Stimulated activated CD8-positive, alpha-beta memory T cell treated with anti-CD3 and anti-CD28 coated beads, Interleukin-12 subunit alpha, Interleukin-12 subunit beta, amount 100 ng/mL, for 1 hour (primary cell): ENCODE results near the gene PPP1R11.
"Not testable (repeated sequence)": the region's sequence is repeated elsewhere in the genome, so short reads cannot be mapped to it uniquely, and the experiment has no call there.

Experiments used
- DNase-seq: peaks from one replicate; pipeline ENCODE4 v3.0.0-alpha.2; 2020; ENCODE audit warnings: low read depth

The PPP1R11 gene

DNA sequence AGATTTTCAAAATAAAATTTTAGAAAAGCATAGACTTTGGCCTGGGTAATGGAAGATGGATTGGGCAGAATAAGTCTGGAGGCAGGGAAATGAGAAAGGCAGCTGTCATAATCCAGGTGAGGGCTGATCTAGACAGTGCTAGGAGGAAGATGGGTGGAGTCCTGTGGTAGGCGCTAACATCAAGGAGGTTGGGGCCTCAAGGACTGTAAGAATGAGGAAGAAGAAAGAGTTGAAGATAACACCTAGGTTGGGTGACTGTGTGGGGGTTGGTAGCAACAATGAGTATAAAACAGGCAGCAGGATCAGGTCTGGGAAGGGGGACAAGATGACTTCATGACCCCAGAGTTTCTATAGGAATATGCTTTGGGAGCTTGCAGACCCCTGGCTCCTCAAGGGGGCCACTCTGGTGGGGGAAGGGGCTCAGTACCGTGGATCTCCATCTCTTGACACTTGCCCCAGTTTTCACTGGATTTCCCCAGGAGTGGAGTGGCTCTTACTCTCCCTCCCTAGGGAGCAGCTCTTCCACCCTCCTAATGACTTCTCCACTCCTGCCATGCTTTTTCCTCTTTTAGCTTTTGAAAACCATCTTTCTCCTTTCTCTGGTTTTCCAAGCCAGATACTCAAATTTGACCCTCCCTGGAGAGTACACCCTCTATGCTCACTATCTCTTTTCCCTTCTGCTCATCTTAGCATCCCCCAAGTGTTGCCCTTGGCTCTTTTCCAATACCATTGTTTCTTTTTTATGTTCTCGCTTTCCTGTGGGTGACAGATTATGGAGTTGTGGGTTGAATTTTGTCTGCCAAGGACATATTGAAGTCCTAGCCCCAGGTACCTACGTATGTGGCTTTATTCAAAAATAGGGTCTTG, 31.1 kb downstream of the PPP1R11 start:
- no peak for DNase-seq

GRCh38 chr6:30100154-30100553, 33.2 kb downstream of the PPP1R11 start:
- DNase-seq = no peak

DNA sequence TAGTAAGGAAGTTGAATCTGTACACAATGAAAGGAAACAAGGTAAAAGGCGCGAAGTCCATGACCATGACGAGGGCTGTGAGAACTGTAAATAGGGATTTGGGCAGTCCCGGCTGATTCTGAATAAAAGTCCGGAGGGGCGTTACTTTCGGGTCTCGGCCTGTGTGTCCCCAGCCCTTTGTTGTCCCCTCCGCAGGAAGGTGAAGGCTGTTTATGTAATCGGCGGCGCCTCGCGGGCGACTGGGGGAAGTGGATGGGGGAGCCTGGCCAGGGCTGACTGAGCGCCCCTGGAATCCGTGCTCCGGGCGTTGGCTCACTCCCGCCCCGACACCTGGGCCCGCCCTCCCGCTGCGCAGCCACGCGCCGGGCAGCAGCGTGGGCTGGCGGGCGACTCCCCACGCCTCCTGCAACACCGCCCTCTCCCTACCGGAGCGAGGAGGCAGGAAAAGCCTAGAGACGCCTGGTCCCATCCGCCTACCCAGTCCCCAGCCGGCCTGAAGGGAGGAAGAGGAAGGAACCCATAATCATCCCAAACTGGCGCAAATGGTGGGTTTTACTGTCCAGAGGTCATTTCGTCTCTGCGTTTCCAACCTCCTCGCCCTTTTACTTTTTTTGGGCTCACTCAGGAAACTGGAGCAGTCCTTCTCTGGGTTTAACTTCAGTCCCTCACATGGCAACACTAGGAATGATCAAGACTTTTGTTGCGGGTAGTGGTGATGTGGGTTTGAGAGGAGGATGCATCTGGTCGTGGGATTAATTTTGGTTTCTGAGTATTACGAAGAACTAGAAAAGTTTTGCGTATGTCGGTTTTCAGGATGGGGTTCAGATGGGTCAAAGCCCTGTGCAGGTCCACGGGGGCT, 33.8 kb downstream of the PPP1R11 start:
- DNase-seq = no peak

DNA sequence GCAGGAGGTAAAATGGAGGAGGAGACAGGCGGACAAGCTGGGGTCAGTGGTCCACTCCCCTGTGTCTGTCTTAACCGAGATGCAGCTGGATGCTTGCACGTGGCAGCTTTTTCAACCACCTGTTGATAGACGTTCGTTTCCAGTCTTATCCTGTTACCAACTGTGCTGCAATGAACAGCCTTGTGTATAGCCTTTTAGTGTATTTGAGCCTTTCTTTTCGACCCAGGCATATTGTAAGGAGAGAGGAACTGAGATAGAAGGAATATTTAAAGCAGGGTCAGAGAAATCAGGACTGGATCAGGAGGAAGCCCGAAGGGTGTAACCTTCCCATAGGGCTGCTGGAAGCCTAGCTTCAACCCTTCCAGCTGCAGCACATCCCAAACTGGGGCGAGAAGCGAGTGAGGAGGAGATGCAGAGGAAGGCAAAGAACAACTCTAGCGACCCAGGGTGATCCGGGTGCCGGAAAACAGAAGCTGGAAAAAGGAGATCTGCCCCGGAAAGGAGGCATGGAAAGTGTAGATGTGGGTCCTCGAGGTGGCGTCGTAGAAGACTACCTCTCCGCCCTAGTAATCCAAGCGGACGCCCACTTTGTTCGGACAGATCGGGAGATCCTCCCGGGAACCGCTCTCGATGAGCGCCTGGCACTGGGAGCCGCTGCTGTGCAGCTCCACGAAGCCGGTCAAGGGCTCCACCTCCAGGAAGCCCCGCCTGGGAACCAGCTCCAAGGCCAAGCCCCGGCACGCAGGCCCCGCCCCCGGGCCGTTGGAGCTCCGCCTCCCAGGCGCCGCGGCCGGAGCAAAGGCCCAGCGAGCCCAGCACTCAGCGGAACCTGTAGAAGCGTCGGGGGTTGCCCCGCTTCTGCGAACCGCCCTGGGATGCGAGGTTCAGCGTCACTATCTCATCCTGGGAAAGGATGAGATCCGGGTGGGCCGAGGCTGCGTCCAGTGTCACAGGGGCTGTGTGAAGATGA, 34.7 kb downstream of the PPP1R11 start:
- peak; percentile 37 for DNase-seq

- DNase-seq = no peak
These were observed 35.5 kb downstream of the PPP1R11 start for GRCh38 chr6:30102414-30102969.

GRCh38 chr6:30102970-30103871, 36.2 kb downstream of the PPP1R11 start:
- peak; percentile 73 for DNase-seq

GRCh38 chr6:30103872-30104179, 36.8 kb downstream of the PPP1R11 start:
- DNase-seq = no peak

DNA sequence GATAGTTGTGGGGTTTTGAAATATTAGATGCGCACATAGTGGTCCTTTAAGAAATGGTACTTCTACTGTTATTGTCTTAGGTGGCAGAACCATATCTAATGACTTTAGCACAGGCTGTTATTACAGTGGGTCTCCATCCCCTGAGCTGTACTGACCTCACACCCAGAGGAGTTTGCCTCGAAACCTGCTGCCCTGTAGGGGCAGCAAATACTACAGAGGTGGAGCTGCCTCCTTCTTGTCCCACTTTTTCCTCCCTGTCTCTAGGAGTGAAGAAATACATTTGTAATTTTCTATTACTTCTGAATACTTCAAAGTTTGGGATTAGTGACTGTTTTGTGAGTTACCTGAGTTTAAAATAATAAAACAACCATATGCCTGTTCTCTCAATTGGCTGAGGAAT, 37.7 kb downstream of the PPP1R11 start:
- DNase-seq = no peak

- DNase-seq = no peak
These were observed 44.4 kb downstream of the PPP1R11 start for GRCh38 chr6:30111266-30111856.

DNA sequence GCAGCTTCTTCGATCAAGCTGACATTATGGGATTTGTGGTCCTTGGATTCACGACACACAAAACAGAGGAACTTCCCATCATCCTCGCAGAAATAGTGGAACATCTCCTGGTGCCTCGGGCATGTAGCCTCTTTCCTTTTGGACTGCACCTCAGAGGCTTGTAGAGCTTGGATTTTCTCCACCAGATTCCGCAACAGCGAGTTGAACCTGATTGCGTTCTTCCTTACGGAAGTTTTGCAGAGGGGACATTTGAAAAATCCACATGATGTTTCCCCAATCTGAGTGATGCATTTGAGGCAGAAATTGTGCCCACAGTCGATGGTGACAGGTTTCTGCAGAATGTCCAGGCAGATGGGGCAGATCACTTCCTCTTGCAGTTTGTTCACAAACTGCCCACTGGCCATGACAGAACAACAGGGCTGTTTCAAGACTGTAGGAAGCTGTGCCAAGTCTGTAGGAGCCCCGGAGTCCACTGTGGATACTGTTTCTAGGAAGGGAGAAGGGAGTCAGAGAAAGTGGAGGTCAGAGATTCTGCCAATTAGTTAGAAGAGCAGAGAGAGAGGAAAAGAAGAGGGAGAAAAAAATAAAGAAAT, 45.5 kb downstream of the PPP1R11 start:
- no peak for DNase-seq

- DNase-seq = no peak
These were observed 46.2 kb downstream of the PPP1R11 start, which contains the start of gene TRIM31 for GRCh38 chr6:30113003-30113759. Gene TRIM31, minus strand, starts transcription at chr6:30113090. Its CDS starts 285 bp downstream, at chr6:30112805.

- no peak for DNase-seq
These were observed 46.8 kb downstream of the PPP1R11 start for GRCh38 chr6:30113841-30114240.

GRCh38 chr6:30116724-30117123, 49.7 kb downstream of the PPP1R11 start:
- no peak for DNase-seq

DNA sequence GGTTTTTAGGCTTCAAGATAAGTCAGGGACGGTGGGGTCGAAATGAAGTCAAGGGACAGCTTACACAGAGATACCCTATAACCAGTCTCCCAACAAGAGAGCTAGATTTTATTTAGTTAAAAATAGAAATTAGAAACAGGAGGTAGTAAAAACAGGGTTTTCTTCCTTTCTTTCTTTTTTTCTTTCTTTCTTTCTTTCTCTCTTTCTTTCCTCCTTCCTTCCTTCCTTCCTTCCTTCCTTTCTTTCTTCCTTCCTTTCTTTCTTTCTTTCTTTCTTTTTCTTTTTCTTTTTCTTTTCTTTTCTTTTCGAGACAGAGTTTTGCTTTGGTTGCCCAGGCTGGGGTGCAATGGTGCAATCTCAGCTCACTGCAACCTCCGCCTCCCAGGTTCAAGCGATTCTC, 51.7 kb downstream of the PPP1R11 start:
- not testable (repeated sequence) for DNase-seq
